GM20431 (cell line): Measurements from ENCODE around the gene MAD1L1.

Experiments used
- in situ Hi-C: fragments of 300-500 bp; cut with MseI, MboI; formaldehyde crosslinking; loops from one replicate; pipeline ENCODE4 v1.15.0; 2020; ENCODE audit warnings: low sequenced_read_pairs; ENCODE audit not compliant: unreplicated experiment

The MAD1L1 gene

GRCh38 chr7:2205036-2205780 is 27.5 kb downstream of the MAD1L1 start:
- in situ Hi-C loops: loop anchor here (25.0 kb wide), 1 partner anchor 393 kb away; no protein-coding TSS in a partner anchor

DNA sequence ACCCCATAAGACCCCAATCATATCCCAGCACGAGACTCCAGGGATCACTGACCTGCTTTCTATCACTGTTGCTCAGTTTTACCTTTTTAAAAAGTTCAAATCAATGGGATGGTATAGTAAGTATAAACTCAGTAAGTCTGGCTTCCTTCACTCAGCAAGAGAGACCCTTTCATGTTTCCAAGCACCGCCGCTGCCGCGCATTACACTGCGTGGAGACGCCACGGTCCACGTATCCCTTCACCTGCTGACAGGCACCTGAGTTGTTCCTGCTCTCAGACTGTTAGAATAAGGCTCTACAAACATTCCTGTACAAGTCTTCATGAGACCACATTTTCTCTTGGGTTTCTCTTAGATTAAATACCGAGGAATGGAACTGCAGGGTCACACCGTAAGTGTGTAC is 28.3 kb downstream of the MAD1L1 start:
- in situ Hi-C loops: loop anchor here (25.0 kb wide), 1 partner anchor 392 kb away; no protein-coding TSS in a partner anchor

GRCh38 chr7:2203766-2204300 is 28.9 kb downstream of the MAD1L1 start:
- in situ Hi-C loops: loop anchor here (25.0 kb wide), 1 partner anchor 392 kb away; no protein-coding TSS in a partner anchor

DNA sequence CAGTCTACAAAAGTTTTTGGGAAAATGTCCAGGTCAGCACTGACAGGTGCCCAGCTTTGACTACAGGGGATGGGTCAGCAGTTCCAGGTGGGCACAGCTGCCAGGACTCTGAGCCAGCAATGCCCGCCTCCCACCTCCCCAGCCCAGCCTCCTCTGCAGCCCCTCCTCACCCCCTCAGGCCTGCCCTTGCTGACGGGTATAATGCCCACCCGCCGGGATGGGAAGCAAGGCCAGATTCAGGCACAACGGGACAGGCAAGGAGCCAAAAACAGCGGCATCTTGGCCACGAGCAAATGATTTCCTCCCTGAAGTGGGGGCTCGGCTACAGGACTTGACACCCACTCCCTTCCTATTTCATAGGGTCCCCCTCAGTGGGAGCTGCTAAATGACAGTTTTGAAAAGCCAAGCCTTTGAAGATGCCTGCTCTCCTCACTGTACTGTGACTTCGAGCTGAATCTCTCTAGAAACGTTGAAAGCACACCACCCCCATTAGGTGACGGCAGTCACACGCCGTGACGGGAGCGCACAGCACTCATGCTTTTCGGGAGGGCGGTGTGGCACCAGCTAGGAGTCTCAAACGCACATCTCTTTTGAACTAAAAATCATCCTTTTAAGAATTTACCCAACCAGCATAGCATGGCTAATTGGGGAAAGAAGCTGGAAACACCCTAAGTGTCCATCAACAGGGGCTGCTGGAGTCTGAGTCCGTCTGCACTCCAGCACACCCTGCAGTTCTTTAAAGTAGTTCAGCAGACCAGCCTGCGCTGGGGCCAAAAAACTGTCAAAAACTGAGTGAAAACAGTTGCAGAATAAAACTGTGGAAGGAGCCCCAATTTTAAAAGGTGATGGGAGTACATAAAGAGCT is 29.6 kb downstream of the MAD1L1 start:
- in situ Hi-C loops: loop anchor here (25.0 kb wide), 1 partner anchor 391 kb away; no protein-coding TSS in a partner anchor

DNA sequence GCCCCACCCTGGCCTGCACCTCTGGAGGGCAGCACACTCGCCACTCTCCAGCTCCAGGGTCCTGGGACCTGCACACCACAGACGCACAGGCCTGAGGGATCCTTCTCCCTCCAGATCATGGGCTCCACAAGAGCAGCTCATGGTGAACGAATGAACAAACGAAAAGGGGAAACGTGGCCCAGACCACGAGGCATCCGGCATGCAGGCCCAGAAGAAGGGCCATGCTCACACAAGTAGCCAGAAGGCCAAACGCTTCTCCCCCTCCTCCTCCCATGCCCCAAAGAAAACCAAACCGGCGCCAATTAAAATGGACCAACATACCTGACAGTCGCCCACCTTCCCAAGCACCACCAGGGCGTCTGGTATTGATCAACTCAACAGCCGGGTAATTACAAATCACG is 30.4 kb downstream of the MAD1L1 start:
- in situ Hi-C loops: loop anchor here (25.0 kb wide), 1 partner anchor 390 kb away; no protein-coding TSS in a partner anchor

DNA sequence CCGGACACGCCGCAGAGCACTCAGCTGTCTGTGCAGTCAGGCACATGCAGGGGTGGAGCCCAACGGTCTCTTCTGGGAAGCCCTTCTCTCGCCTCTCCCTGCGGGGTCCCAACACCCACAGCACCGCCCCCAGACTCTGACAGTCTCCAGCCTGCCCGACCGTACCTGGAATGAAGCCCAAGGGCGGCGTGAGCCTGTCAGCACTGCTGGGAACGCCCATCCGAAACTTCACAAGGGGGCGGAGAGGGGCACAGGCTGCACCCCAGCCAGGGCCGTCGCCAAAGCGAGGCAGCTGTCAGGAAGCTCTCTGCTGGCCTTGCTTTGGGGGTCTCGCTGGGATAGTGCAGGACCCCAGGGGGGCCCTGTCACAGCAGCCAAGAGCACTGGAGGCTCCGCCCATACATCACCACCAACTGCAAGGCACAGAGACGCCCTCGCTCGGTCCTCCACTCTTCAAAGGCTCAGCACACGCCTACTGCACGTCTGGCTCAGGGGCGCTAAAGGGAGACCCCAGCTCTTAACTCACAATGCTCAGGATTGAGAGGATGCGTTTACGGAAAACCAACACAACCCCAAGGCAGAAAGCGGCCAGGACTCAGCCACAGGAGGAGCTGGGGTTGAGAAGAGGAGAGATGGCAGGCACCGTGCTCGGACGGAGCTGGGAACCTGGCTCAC is 30.9 kb downstream of the MAD1L1 start:
- in situ Hi-C loops: loop anchor here (25.0 kb wide), 1 partner anchor 390 kb away; no protein-coding TSS in a partner anchor

GRCh38 chr7:2201128-2201527 is 31.6 kb downstream of the MAD1L1 start:
- in situ Hi-C loops: loop anchor here (25.0 kb wide), 1 partner anchor 389 kb away; no protein-coding TSS in a partner anchor

GRCh38 chr7:2200584-2200980 is 32.2 kb downstream of the MAD1L1 start:
- in situ Hi-C loops: loop anchor here (25.0 kb wide), 1 partner anchor 388 kb away; no protein-coding TSS in a partner anchor

DNA sequence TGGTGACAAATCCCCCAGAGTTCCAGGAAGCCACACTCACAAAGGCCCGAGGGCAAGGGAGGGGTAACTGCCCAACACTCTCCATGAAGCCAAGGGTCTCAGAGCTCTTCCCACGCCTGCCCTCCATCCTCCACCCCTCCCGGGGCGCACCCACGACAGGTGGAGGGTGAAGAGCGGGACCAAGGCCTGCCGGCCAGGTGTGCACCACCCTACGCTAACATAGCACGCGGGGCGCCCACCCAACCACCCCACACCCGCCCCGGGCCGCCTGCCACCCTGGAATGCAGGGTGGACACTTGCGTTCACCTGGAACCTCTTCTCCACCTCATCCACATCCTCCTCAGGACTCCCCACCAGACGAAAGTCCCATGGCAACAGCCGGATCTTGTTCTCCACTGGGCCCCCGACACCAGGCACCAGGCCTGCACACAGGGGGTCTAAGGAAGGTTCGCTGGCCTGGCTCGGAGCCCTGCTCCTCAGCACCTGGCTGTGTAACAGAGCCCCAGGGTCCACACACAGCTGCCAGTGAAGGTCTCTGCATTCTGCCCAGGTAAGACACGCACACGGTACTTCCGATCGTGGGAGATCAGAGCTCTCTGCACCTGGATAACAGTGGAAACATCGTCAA is 32.7 kb downstream of the MAD1L1 start:
- in situ Hi-C loops: loop anchor here (25.0 kb wide), 1 partner anchor 388 kb away; no protein-coding TSS in a partner anchor

DNA sequence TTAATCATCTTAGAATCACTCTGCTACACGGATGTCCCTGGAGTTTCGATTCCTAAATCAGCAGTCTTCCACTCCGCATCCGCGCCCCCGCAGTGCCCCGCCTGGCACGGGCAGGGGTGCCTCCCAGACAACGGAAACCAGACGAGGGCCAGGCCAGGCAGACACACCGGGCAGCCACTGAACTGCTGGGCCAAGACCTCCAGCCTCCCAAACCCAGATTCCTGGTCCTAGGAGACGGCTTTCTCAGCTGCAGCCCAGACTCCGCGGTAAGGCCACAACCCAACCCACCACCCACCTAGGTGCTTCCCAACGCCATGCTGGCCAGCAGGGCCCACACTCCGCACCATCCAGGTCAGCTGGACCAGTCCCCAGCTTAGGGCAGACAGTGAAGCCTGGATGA is 33.2 kb downstream of the MAD1L1 start:
- in situ Hi-C loops: no loop called here

DNA sequence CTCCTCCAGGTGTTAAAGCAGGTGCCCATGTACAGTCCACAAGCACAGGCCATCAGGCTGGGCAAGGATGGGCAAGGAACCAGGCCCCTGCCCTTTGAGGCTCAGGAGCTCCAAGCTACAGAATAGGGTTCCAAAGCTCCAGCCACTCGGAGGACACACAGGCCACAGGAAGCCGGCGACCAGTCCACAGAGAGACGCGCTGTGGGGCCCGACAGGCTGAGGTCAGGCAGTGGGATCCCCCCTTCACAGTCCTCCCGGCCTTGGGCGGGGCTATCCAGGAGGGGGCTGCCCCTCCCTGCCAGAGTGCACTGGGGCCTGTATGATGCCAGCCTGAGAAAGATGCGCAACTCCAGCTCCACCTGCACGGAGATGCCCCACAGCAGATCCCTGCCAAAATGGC is 34.0 kb downstream of the MAD1L1 start:
- in situ Hi-C loops: no loop called here

DNA sequence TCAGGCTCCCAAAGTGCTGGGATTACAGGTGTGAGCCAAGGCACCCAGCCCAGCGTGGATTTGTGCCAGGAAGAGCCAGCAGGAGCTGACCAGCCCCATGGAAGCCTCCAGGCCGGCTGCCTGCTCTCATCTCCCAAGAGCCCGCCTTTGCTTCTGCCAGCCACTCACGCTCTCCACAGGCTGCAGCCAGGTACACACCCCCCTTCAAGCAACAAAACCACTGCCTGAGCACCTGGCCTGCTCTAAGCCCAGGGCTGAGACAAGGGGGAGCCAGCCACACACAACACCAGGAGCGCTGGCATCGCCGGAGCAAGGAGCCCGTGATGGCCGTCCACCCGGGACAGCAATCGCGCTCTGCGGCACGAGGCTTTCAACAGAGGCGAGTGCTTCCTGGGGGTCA is 34.5 kb downstream of the MAD1L1 start:
- in situ Hi-C loops: no loop called here

- in situ Hi-C loops: no loop called here
These were observed 35.1 kb downstream of the MAD1L1 start for GRCh38 chr7:2197436-2198155.

DNA sequence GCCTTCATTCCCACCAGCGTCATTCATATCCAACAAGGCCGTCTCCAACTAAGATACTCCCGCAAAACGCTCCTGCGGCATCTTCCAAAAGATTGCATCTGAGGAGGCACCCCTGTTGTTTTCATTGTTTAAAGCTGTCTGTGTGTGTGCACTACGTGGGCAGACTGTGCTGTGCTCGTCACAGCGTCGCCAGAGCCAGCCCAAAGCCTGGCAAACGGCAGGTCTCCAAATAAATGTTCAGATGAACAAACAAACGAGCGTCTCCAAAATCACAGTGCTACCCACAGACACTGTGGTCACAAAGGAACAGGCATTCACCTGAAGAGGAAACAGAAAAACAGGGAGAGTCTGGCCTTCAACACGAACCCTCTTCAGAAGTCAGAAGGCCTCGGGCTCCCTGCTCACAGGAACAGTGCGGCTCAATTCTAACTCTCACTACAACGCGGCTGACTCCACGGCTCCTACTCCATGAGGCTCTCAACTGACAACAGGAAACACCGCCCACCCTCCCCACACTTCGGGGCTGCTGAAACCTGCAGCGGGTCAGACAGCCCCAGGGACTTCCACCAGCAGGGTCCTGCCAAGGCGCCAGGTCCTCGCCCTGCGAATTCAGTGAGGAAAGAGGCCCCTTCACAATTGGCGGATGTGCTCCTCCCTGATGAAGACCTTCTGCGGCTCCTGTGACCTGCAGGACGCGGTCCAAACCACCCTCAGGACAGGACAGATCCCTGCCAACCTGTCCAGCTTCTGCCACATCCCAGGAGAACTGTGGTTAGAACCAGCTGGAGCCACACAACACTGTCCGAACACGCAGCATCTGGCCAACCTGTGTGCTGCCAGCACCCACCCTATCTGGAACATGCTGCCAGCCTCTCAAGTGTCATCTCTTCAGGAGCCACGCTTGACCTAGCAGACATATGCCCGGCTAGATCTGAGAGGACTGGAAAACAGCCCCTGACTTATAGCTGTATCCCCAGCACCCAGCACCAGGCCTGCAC is 36.1 kb downstream of the MAD1L1 start:
- in situ Hi-C loops: no loop called here

GRCh38 chr7:2195400-2196246 is 37.1 kb downstream of the MAD1L1 start:
- in situ Hi-C loops: no loop called here

GRCh38 chr7:2193575-2194305 is 39.0 kb downstream of the MAD1L1 start:
- in situ Hi-C loops: no loop called here
